HG03135 (cell line): ENCODE measurements around the gene PADI2.

ENCODE experiments used
- ATAC-seq: cut with Tn5 transposase; IDR thresholded peaks from one replicate; pipeline ENCODE4 v1.9.1; 2021; ENCODE audit warnings: mild to moderate bottlenecking, moderate library complexity; ENCODE audit not compliant: unreplicated experiment

The PADI2 gene

GRCh38 chr1:17024721-17025120, 94.5 kb downstream of the PADI2 start:
- no peak for ATAC-seq

DNA sequence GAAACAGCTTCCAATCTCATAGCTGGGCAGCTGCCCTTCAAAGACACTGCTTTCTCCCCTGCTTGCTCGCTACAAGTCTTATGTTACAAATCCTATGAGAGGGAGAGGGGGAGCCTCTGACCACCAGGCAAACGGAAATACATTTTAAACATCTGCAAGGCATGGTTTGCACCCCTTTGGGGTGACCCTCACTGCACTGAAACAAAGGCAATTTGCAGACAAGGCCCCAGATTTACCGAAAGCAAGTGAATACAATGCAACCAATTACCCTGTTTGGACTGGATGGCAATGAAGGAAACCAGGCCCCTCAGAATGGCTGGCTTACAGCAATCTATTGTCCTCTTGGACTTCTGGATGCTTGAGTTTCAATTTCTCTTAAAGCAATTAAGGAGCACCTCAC, 95.7 kb downstream of the PADI2 start:
- no peak for ATAC-seq

DNA sequence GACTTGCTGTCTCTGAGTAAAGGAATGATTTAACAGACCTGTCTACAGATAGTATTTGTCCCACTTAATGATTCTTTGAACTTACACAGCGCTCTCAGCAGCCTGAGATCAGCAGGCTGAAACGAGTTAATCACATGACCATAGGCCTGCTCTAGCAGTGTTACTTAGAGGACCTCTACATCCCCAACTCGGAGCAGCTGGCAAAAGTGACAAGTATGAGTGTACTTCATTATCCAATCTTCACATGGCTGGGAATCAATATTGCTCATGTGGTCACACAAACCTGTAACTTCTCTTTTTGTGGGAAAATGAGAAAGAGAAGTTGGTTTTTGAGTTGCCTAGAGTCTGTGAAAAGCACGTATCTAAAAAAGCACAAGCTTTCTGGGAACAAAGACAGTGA, 96.1 kb downstream of the PADI2 start:
- no peak for ATAC-seq

GRCh38 chr1:17021896-17022295, 97.4 kb downstream of the PADI2 start:
- no peak for ATAC-seq

DNA sequence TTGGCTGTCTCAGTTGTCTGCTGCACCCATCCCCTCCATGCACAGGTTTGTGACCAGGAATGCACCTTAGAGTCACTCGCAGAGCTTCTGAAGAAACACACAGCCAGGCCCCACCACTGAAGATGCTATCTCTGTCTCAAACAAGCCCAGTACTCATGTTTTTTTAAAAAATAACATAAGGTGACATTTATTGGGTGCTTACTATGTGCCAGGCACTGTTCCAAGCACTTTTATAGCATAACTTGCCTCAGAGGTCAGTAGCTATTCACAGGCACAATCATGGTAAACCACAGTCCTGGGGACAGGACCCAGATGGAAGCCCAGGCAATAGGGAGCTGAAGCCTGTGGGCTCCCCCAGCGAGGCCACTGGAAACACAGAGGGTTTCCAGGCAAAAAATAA, 98.7 kb downstream of the PADI2 start:
- no peak for ATAC-seq

DNA sequence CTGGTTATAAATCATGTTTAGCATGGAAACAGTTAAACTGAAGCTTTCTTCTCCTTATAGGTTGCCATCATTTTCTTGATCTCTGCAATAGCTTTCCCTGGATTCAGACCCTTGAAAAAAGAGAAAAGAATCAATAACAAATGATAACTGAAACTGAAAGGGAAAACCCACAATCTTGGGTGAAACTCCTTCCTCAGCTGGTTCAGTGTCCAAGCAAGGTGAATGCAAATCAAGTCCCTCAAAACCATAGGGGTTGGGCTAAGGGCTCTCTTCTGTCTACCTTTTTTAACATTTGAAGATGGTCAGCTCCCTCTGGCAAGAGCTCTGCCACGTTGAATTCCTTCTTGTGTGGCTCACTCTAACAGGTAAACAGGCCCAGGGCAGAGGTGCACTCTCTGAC, 100.4 kb downstream of the PADI2 start:
- no peak for ATAC-seq

DNA sequence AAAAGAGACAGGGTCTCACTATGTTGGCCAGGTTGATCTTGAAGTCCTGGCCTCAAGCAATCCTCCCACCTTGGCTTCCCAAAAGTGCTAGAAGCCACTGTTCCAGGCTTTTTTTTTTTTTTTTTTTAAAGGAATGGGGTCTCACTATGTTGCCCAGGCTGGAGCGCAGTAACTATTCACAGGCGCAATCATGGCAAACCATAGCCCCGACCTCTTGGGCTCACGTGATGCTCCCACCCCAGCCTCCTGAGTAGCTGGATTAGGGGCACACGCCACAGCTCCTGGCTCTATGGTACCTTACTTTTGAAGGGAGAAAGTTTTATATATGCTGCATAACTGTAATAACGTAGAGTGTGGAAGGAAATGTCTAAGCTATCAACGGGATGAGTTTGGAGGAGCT, 101.8 kb downstream of the PADI2 start:
- ATAC-seq: no peak
